H1 (cell line): ENCODE results near the gene NKAIN2. TPM values are rescaled to one million over a fixed set of nuclear protein-coding genes. Genes with fewer than 3 reads are reported as not detected.
"Not testable (repeated sequence)": the region's sequence is repeated elsewhere in the genome, so short reads cannot be mapped to it uniquely, and the experiment has no call there.

ENCODE experiments used
- CTCF ChIA-PET: fragments of 300-600 bp; sonication (Branson Sonifier 250); formaldehyde crosslinking; loops from one replicate; lab custom pipeline; 2021; ENCODE audit not compliant: partially characterized antibody; lab: Charles Lee
- POLR2A ChIA-PET: fragments of 300-600 bp; sonication (Branson Sonifier 250); formaldehyde crosslinking; loops from one replicate; lab custom pipeline; 2021; ENCODE audit warnings: inconsistent platforms; ENCODE audit not compliant: partially characterized antibody; lab: Charles Lee
- DNase-seq, 2 experiments: peaks; one replicate each; pipeline versions ENCODE4 v3.0.0 to v3.0.0-alpha.2; 2010 to 2022; ENCODE audit warnings: low spot score in 2 of 2, low read depth in 1 of 2, mixed read lengths in 1 of 2
- FAIRE-seq: peaks from 2 replicates; lab custom pipeline; 2011; peaks lifted over from hg19 to GRCh38; lab: Jason Lieb, UNC
- H2AFZ ChIP-seq: 2 replicates; pipeline ENCODE4 v1.8.1; 2012; ENCODE audit warnings: low read length, inconsistent platforms
- H2AK5ac ChIP-seq: 2 replicates; pipeline ENCODE4 v1.6.1; 2013; ENCODE audit warnings: low read depth, low read length
- H2BK120ac ChIP-seq: replicated peaks from 2 replicates; pipeline ENCODE3; 2013; ENCODE audit warnings: low read depth, low read length, inconsistent platforms
- H2BK12ac ChIP-seq: 2 replicates; pipeline ENCODE4 v1.6.1; 2013; ENCODE audit warnings: low read depth, low read length
- H2BK15ac ChIP-seq: 2 replicates; pipeline ENCODE4 v1.6.1; 2013; ENCODE audit warnings: low read length
- H2BK20ac ChIP-seq: 2 replicates; pipeline ENCODE4 v1.6.1; 2013; ENCODE audit warnings: low read length
- H2BK5ac ChIP-seq: 2 replicates; pipeline ENCODE4 v1.6.1; 2013; ENCODE audit warnings: low read depth, low read length
- H3K14ac ChIP-seq: 2 replicates; pipeline ENCODE4 v1.6.1; 2013; ENCODE audit warnings: inconsistent platforms; ENCODE audit not compliant: insufficient read length
- H3K18ac ChIP-seq: 2 replicates; pipeline ENCODE4 v1.6.1; 2013; ENCODE audit warnings: low read length; ENCODE audit errors: extremely low read depth
- H3K23ac ChIP-seq: 2 replicates; pipeline ENCODE4 v1.6.1; 2013; ENCODE audit warnings: inconsistent platforms; ENCODE audit not compliant: insufficient read length
- H3K23me2 ChIP-seq: 2 replicates; pipeline ENCODE4 v1.6.1; 2013; ENCODE audit warnings: low read depth, low read length
- H3K27ac ChIP-seq: 2 replicates; pipeline ENCODE4 v1.6.1; 2011; ENCODE audit warnings: low read depth, low read length, inconsistent platforms
- H3K27me3 ChIP-seq, 4 experiments: replicated peaks in 1 of 4; 1 replicate in 1 of 4; 2 replicates in 3 of 4; pipeline versions ENCODE4 v1.6.1 to v1.8.1; 2011 to 2013; ENCODE audit warnings: low read length in 3 of 4, mild to moderate bottlenecking in 3 of 4, inconsistent platforms in 2 of 4, mixed read lengths in 2 of 4, moderate library complexity in 1 of 4; ENCODE audit not compliant: control insufficient read depth in 3 of 4, insufficient read depth in 3 of 4; ENCODE audit errors: extremely low read depth in 1 of 4
- H3K36me3 ChIP-seq, 4 experiments: 2 replicates each; pipeline versions ENCODE4 v1.6.1 to v1.8.1; 2011 to 2013; ENCODE audit warnings: mild to moderate bottlenecking in 4 of 4, low read length in 3 of 4, moderate library complexity in 2 of 4, control low read depth in 1 of 4, inconsistent platforms in 1 of 4; ENCODE audit not compliant: insufficient read depth in 4 of 4, control insufficient read depth in 2 of 4
- H3K4ac ChIP-seq: replicated peaks from 2 replicates; pipeline ENCODE3; 2013; ENCODE audit warnings: low read length, low read depth, mixed read lengths, inconsistent platforms; ENCODE audit not compliant: insufficient read length
- H3K4me1 ChIP-seq, 4 experiments: replicated peaks in 1 of 4; 1 replicate in 1 of 4; 2 replicates in 3 of 4; pipeline versions ENCODE4 v1.6.1 to v1.8.1; 2011 to 2013; ENCODE audit warnings: low read length in 3 of 4, inconsistent platforms in 2 of 4, mixed read lengths in 1 of 4; ENCODE audit not compliant: insufficient read depth in 4 of 4, control insufficient read depth in 3 of 4
- H3K4me2 ChIP-seq, 2 experiments: 2 replicates each; pipeline versions ENCODE4 v1.6.1 to v1.8.1; 2011 to 2013; ENCODE audit warnings: low read depth in 2 of 2, low read length in 2 of 2, control low read depth in 1 of 2, inconsistent platforms in 1 of 2, mild to moderate bottlenecking in 1 of 2; ENCODE audit not compliant: insufficient read depth in 1 of 2
- H3K4me3 ChIP-seq, 4 experiments: fragments of 200-600, 300-600 bp in 1 of 4; sonication (generic), shearing (Covaris generic), sonication (Bioruptor Twin) in 1 of 4; 2 replicates each; pipeline versions ENCODE4 v1.5.1 to v1.8.1; 2011 to 2016; ENCODE audit warnings: low read length in 4 of 4, low read depth in 3 of 4, control low read depth in 2 of 4, inconsistent platforms in 2 of 4, mild to moderate bottlenecking in 2 of 4, mixed read lengths in 1 of 4, moderate library complexity in 1 of 4; ENCODE audit not compliant: insufficient read depth in 2 of 4; ENCODE audit errors: extremely low read depth in 1 of 4
- H3K56ac ChIP-seq: replicated peaks from 2 replicates; pipeline ENCODE3; 2013; ENCODE audit warnings: low read depth, mild to moderate bottlenecking, mixed read lengths, low read length, inconsistent platforms; ENCODE audit not compliant: insufficient read length
- H3K79me1 ChIP-seq: 2 replicates; pipeline ENCODE4 v1.6.1; 2013; ENCODE audit warnings: low read depth, low read length, control low read depth
- H3K79me2 ChIP-seq, 2 experiments: 2 replicates each; pipeline versions ENCODE4 v1.6.1 to v1.8.1; 2012 to 2013; ENCODE audit warnings: low read length in 2 of 2, mild to moderate bottlenecking in 2 of 2, inconsistent platforms in 1 of 2; ENCODE audit not compliant: insufficient read depth in 2 of 2, control insufficient read depth in 1 of 2
- H3K9ac ChIP-seq, 4 experiments: replicated peaks in 1 of 4; 1 replicate in 1 of 4; 2 replicates in 3 of 4; pipeline versions ENCODE4 v1.6.1 to v1.8.1; 2011 to 2013; ENCODE audit warnings: low read depth in 3 of 4, low read length in 3 of 4, control low read depth in 2 of 4, mild to moderate bottlenecking in 2 of 4, moderate library complexity in 2 of 4, inconsistent platforms in 1 of 4; ENCODE audit errors: extremely low read depth in 1 of 4
- H3K9me3 ChIP-seq, 2 experiments: 2 replicates each; pipeline versions ENCODE4 v1.6.1 to v1.8.1; 2012 to 2013; ENCODE audit warnings: mild to moderate bottlenecking in 2 of 2, moderate library complexity in 2 of 2, control low read depth in 1 of 2, inconsistent platforms in 1 of 2, low read depth in 1 of 2, low read length in 1 of 2, mixed read lengths in 1 of 2; ENCODE audit not compliant: insufficient read depth in 2 of 2
- H4K20me1 ChIP-seq, 2 experiments: replicated peaks in 1 of 2; 2 replicates each; pipeline versions ENCODE3 to v1.8.1; 2011 to 2013; ENCODE audit warnings: inconsistent platforms in 2 of 2, low read length in 2 of 2, mild to moderate bottlenecking in 1 of 2; ENCODE audit not compliant: insufficient read depth in 2 of 2, control insufficient read depth in 1 of 2
- H4K5ac ChIP-seq: 2 replicates; pipeline ENCODE4 v1.6.1; 2013; ENCODE audit warnings: low read length, low read depth, mixed read lengths, inconsistent platforms; ENCODE audit not compliant: insufficient read length
- H4K8ac ChIP-seq: 2 replicates; pipeline ENCODE4 v1.8.0; 2013; ENCODE audit warnings: mild to moderate bottlenecking, moderate library complexity, low read length, inconsistent platforms; ENCODE audit not compliant: insufficient read depth; ENCODE audit errors: extremely low read depth
- H4K91ac ChIP-seq: replicated peaks from 2 replicates; pipeline ENCODE3; 2013; ENCODE audit warnings: low read length, mixed read lengths, inconsistent platforms; ENCODE audit not compliant: insufficient read length
- WGBS, 2 experiments: shearing (Covaris generic) in 1 of 2; methylation state at CpG; one replicate each; pipeline versions ENCODE4 v1.1.6 to v1.1.7; 2013 to 2015; ENCODE audit warnings: low lambda C conversion rate in 2 of 2, mixed read lengths in 2 of 2, inconsistent platforms in 1 of 2, low coverage in 1 of 2, missing lambda C conversion rate in 1 of 2; ENCODE audit not compliant: insufficient replicate concordance in 2 of 2, insufficient coverage in 1 of 2, insufficient read length in 1 of 2; ENCODE audit errors: extremely low coverage in 1 of 2, missing lambda C conversion rate in 1 of 2; 5-methylcytosine and 5-hydroxymethylcytosine counted together
- polyA plus RNA-seq, 7 experiments: library from polyadenylated mRNA; depleted of rRNA in 3 of 7; stranded (reverse) in 5 of 7; unstranded in 2 of 7; fragments of >200 nt in 5 of 7; fragments of 200-250 nt in 2 of 7; gene quantifications; 1 replicate in 5 of 7; 2 replicates in 1 of 7; 4 replicates in 1 of 7; pipeline versions ENCODE4 v1.2.1 to v1.2.3, GENCODE V29; 2011 to 2013; ENCODE audit warnings: missing spikeins in 2 of 7, mixed read lengths in 2 of 7
- total RNA-seq: library from RNA; stranded (reverse); fragmentation: NEBNext Ultra II Directional; extraction: Animal tissue kit (Norgen Biotek cat#: 25700); gene quantifications from 2 replicates; pipeline ENCODE4 v1.2.1, GENCODE V29; 2021

Gene NKAIN2
- total and polyA plus RNA-seq, 2 of the 8 experiments (the other 6 are each of a cell fraction or from before 2014, with no cell fraction given): 0.20 to 0.34 TPM

DNA sequence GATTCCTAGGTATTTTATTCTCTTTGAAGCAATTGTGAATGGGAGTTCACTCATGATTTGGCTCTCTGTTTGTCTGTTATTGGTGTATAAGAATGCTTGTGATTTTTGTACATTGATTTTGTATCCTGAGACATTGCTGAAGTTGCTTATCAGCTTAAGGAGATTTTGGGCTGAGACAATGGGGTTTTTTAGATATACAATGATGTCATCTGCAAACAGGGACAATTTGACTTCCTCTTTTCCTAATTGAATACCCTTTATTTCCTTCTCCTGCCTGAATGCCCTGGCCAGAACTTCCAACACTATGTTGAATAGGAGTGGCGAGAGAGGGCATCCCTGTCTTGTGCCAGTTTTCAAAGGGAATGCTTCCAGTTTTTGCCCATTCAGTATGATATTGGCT, 363.6 kb downstream of the NKAIN2 start:
- H2BK5ac ChIP-seq, H3K27me3 ChIP-seq, H3K4me1 ChIP-seq, H2AK5ac ChIP-seq, H4K91ac ChIP-seq, H3K56ac ChIP-seq, H3K23ac ChIP-seq, H3K4me2 ChIP-seq, H3K4ac ChIP-seq, H4K5ac ChIP-seq, H4K8ac ChIP-seq, H3K27ac ChIP-seq, H3K14ac ChIP-seq, H2BK15ac ChIP-seq, DNase-seq, H2BK120ac ChIP-seq, H4K20me1 ChIP-seq, H3K18ac ChIP-seq, H3K79me1 ChIP-seq, FAIRE-seq, H3K79me2 ChIP-seq, H3K9ac ChIP-seq, H3K9me3 ChIP-seq, H2BK20ac ChIP-seq, H3K4me3 ChIP-seq, H3K36me3 ChIP-seq, H3K23me2 ChIP-seq, H2AFZ ChIP-seq, POLR2A ChIA-PET, H2BK12ac ChIP-seq: not testable (repeated sequence)
- CTCF ChIA-PET: interaction anchor here (1.0 kb wide), 1 partner anchor 13 kb away, joined by 3 read pairs; no protein-coding TSS in a partner anchor
- WGBS, 2 experiments: 80% methylated on average over 1 of the region's 1 CpG; no CpG with 5 or more reads in 1 of the 2 experiments
